ENCODE measurements around the gene EPB41L5.
"Not testable (repeated sequence)": the region's sequence is repeated elsewhere in the genome, so short reads cannot be mapped to it uniquely, and the experiment has no call there.

EPB41L5 gene

GRCh38 chr2:120148229-120148628 lies 135.4 kb downstream of the EPB41L5 start:
- no peak for DNase-seq

- DNase-seq: no peak
Observed at GRCh38 chr2:120148669-120149068, 135.8 kb downstream of the EPB41L5 start.

GRCh38 chr2:120149406-120149805 lies 136.5 kb downstream of the EPB41L5 start:
- no peak for DNase-seq

GRCh38 chr2:120150040-120150482 lies 137.2 kb downstream of the EPB41L5 start:
- no peak for DNase-seq

- no peak for DNase-seq
Observed at GRCh38 chr2:120155308-120155707, 142.4 kb downstream of the EPB41L5 start.

GRCh38 chr2:120158658-120159057 lies 145.8 kb downstream of the EPB41L5 start:
- not testable (repeated sequence) for DNase-seq

- DNase-seq: no peak
Observed at GRCh38 chr2:120161190-120161589, 148.3 kb downstream of the EPB41L5 start.

- no peak for DNase-seq
Observed at GRCh38 chr2:120162716-120163115, 149.8 kb downstream of the EPB41L5 start.

GRCh38 chr2:120167272-120167671 lies 154.4 kb downstream of the EPB41L5 start:
- DNase-seq: no peak

- DNase-seq: no peak
Observed at GRCh38 chr2:120169020-120169419, 156.1 kb downstream of the EPB41L5 start.

GRCh38 chr2:120174963-120175581 lies 162.2 kb downstream of the EPB41L5 start:
- DNase-seq: peak; percentile 40

GRCh38 chr2:120176526-120176925 lies 163.6 kb downstream of the EPB41L5 start:
- no peak for DNase-seq

GRCh38 chr2:120177001-120177621 lies 164.2 kb downstream of the EPB41L5 start:
- no peak for DNase-seq

GRCh38 chr2:120177973-120178372 lies 165.1 kb downstream of the EPB41L5 start:
- no peak for DNase-seq

GRCh38 chr2:120179396-120179795 lies 166.5 kb downstream of the EPB41L5 start:
- DNase-seq: no peak

- no peak for DNase-seq
Observed at GRCh38 chr2:120180066-120180465, 167.2 kb downstream of the EPB41L5 start.

- no peak for DNase-seq
Observed at GRCh38 chr2:120182019-120182560, 169.2 kb downstream of the EPB41L5 start.

GRCh38 chr2:120189189-120189588 lies 176.3 kb downstream of the EPB41L5 start:
- no peak for DNase-seq

GRCh38 chr2:120192280-120192679 lies 179.4 kb downstream of the EPB41L5 start:
- DNase-seq: no peak

GRCh38 chr2:120195553-120195952 lies 182.7 kb downstream of the EPB41L5 start:
- no peak for DNase-seq

- not testable (repeated sequence) for DNase-seq
Observed at GRCh38 chr2:120199817-120200459, 187.1 kb downstream of the EPB41L5 start.

GRCh38 chr2:120203251-120204021 lies 190.6 kb downstream of the EPB41L5 start:
- DNase-seq: no peak

GRCh38 chr2:120204022-120204405 lies 191.1 kb downstream of the EPB41L5 start:
- no peak for DNase-seq

All from NCI-H1092 (cell line).